HCEC 1CT (cell line): ENCODE results near the gene DOCK3.
"Not testable (repeated sequence)": the region's sequence is repeated elsewhere in the genome, so short reads cannot be mapped to it uniquely, and the experiment has no call there.

Experiments used
- DNase-seq: peaks from one replicate; pipeline ENCODE4 v3.0.0-alpha.2; 2017

Gene DOCK3

GRCh38 chr3:50687127-50687751 is 12.5 kb downstream of the DOCK3 start:
- no peak for DNase-seq

- DNase-seq = no peak
Measured at GRCh38 chr3:50687916-50688315, 13.2 kb downstream of the DOCK3 start.

- DNase-seq = not testable (repeated sequence)
Measured at GRCh38 chr3:50688602-50689001, 13.9 kb downstream of the DOCK3 start.

- DNase-seq = no peak
Measured at GRCh38 chr3:50689558-50689957, 14.8 kb downstream of the DOCK3 start.

- no peak for DNase-seq
Measured at GRCh38 chr3:50695031-50695430, 20.3 kb downstream of the DOCK3 start.

- DNase-seq = no peak
Measured at GRCh38 chr3:50696276-50696675, 21.5 kb downstream of the DOCK3 start.

GRCh38 chr3:50698269-50698668 is 23.5 kb downstream of the DOCK3 start:
- DNase-seq = no peak

GRCh38 chr3:50708620-50709019 is 33.9 kb downstream of the DOCK3 start:
- no peak for DNase-seq

GRCh38 chr3:50714946-50715345 is 40.2 kb downstream of the DOCK3 start:
- DNase-seq = no peak

GRCh38 chr3:50724831-50725230 is 50.1 kb downstream of the DOCK3 start:
- no peak for DNase-seq

GRCh38 chr3:50734985-50735384 is 60.3 kb downstream of the DOCK3 start:
- no peak for DNase-seq

GRCh38 chr3:50737193-50737905 is 62.6 kb downstream of the DOCK3 start:
- DNase-seq = no peak

- DNase-seq = no peak
Measured at GRCh38 chr3:50737906-50738598, 63.3 kb downstream of the DOCK3 start.

- no peak for DNase-seq
Measured at GRCh38 chr3:50743643-50744042, 68.9 kb downstream of the DOCK3 start.

GRCh38 chr3:50749822-50750221 is 75.1 kb downstream of the DOCK3 start:
- no peak for DNase-seq

- no peak for DNase-seq
Measured at GRCh38 chr3:50759015-50759414, 84.3 kb downstream of the DOCK3 start.

- no peak for DNase-seq
Measured at GRCh38 chr3:50777680-50778079, 103.0 kb downstream of the DOCK3 start.

- not testable (repeated sequence) for DNase-seq
Measured at GRCh38 chr3:50781766-50782165, 107.0 kb downstream of the DOCK3 start.

GRCh38 chr3:50786631-50787030 is 111.9 kb downstream of the DOCK3 start:
- DNase-seq = no peak

GRCh38 chr3:50790894-50791293 is 116.2 kb downstream of the DOCK3 start:
- not testable (repeated sequence) for DNase-seq

GRCh38 chr3:50792568-50792967 is 117.8 kb downstream of the DOCK3 start:
- no peak for DNase-seq

- not testable (repeated sequence) for DNase-seq
Measured at GRCh38 chr3:50803805-50804204, 129.1 kb downstream of the DOCK3 start.

GRCh38 chr3:50804376-50804775 is 129.6 kb downstream of the DOCK3 start:
- not testable (repeated sequence) for DNase-seq

- no peak for DNase-seq
Measured at GRCh38 chr3:50805321-50805720, 130.6 kb downstream of the DOCK3 start.
